ENCODE results near the gene SP1. TPM values are rescaled to one million over a fixed set of nuclear protein-coding genes. Genes with fewer than 3 reads are reported as not detected.

Gene SP1
- total and polyA plus RNA-seq, 9 of the 15 experiments (the other 6 are each of a cell fraction or from before 2014, with no cell fraction given) = 8.0 to 65.5 (median 41.6) TPM

GRCh38 chr12:53365245-53365904 lies 14.6 kb upstream of the SP1 start (continued):
- TF ChIP-seq ZNF609 (CRISPR knock-in tag; IDR thresholded peaks at IDR 0.05; ENCODE audit: borderline replicate concordance) (no peak), U2AF1 (optimal IDR thresholded peaks at IDR 0.05; ENCODE audit: low read depth, low read length) (no peak), HNRNPH1 (optimal IDR thresholded peaks at IDR 0.05; ENCODE audit: low read depth, low read length) (no peak), NR2C1 (IDR thresholded peaks at IDR 0.05) (no peak), NR2C1 (tag; IDR thresholded peaks at IDR 0.05) (no peak), TEAD4 (IDR thresholded peaks at IDR 0.05; ENCODE audit: low read length) (peak; percentile 22; the same call in 1 of the 2 replicates), TEAD4 (CRISPR knock-in tag; IDR thresholded peaks at IDR 0.05; ENCODE audit: borderline replicate concordance) (no peak), ZNF655 (CRISPR knock-in tag; IDR thresholded peaks at IDR 0.05) (no peak), TCF7L2 (IDR thresholded peaks at IDR 0.05; ENCODE audit: low read depth, low read length) (no peak), NFYB (IDR thresholded peaks at IDR 0.05; ENCODE audit: extremely low read depth, insufficient read length) (no peak), JUND (IDR thresholded peaks at IDR 0.05; ENCODE audit: borderline replicate concordance, low read depth, low read length) (peak; percentile 80), JUND (tag; IDR thresholded peaks at IDR 0.05; ENCODE audit: borderline replicate concordance, low read depth, low read length) (peak; percentile 74; the same call in 1 of the 3 replicates), GABPA (tag; conservative IDR thresholded peaks at IDR 0.05; ENCODE audit: low read depth) (no peak), ZKSCAN1 (IDR thresholded peaks at IDR 0.05; ENCODE audit: low read depth, low read length) (no peak), ZNF41 (CRISPR knock-in tag; conservative IDR thresholded peaks at IDR 0.05) (no peak), TAF9B (IDR thresholded peaks at IDR 0.05; ENCODE audit: partially characterized antibody) (no peak), RNF219 (CRISPR knock-in tag; IDR thresholded peaks at IDR 0.05) (no peak), FOXJ3 (CRISPR knock-in tag; IDR thresholded peaks at IDR 0.05) (no peak), CBX1 (IDR thresholded peaks at IDR 0.05; ENCODE audit: low read depth) (peak; percentile 65; the same call in 1 of the 2 replicates), POLR2A (conservative IDR thresholded peaks at IDR 0.05) (no peak)
